Sigmoid colon (tissue), 7 donors: Measurements from ENCODE around the gene MME. TPM values are rescaled to one million over a fixed set of nuclear protein-coding genes. Genes with fewer than 3 reads are reported as not detected.

ENCODE experiments used
- DNase-seq: peaks from one replicate; pipeline ENCODE4 v3.0.0-alpha.2; 2019
- H3K27ac ChIP-seq, 4 donors: fragments of 200-600 bp; sonication (generic); one replicate each; pipeline ENCODE4 v1.5.1; 2016 to 2019; ENCODE audit warnings: mild to moderate bottlenecking in 1 of 4
- H3K27me3 ChIP-seq, 3 donors: fragments of 200-600 bp; sonication (generic); one replicate each; pipeline ENCODE4 v1.5.1; 2019; ENCODE audit warnings: mild to moderate bottlenecking in 1 of 3
- H3K36me3 ChIP-seq, 4 donors: fragments of 200-600 bp; sonication (generic); one replicate each; pipeline ENCODE4 v1.5.1; 2016 to 2019
- H3K4me1 ChIP-seq, 4 donors: fragments of 200-600 bp; sonication (generic); one replicate each; pipeline ENCODE4 v1.5.1; 2017 to 2019
- H3K4me3 ChIP-seq, 4 donors: fragments of 200-600 bp; sonication (generic); one replicate each; pipeline ENCODE4 v1.5.1; 2017 to 2019; ENCODE audit warnings: mild to moderate bottlenecking in 2 of 4, moderate library complexity in 1 of 4
- H3K9me3 ChIP-seq, 4 donors: fragments of 200-600 bp in 3 of 4; sonication (generic) in 3 of 4; one replicate each; pipeline versions ENCODE4 v1.5.1 to v1.6.1; 2013 to 2019
- EP300 ChIP-seq, 4 donors: sonication (generic); formaldehyde crosslinking; IDR thresholded peaks; one replicate each; pipeline ENCODE4 v1.6.1; 2017; ENCODE audit warnings: antibody characterized with exemption in 4 of 4
- POLR2A ChIP-seq, 2 donors: fragments of 450-650 bp; IDR thresholded peaks; one replicate each; pipeline ENCODE4 v1.6.1; 2016; ENCODE audit warnings: antibody characterized with exemption in 2 of 2, mild to moderate bottlenecking in 2 of 2, moderate library complexity in 2 of 2
- POLR2AphosphoS5 ChIP-seq, 4 donors: sonication (generic); formaldehyde crosslinking; IDR thresholded peaks; one replicate each; pipeline ENCODE4 v1.6.1; 2017; ENCODE audit warnings: antibody characterized with exemption in 4 of 4
- WGBS, 2 donors: extraction: QIAGEN DNeasy Blood & Tissue Kit; methylation state at CpG; one replicate each; pipeline ENCODE4 v1.1.7; 2013; 5-methylcytosine and 5-hydroxymethylcytosine counted together
- intact Hi-C: fragments of 100-400 bp; cut with DNase I; formaldehyde crosslinking; loops from one replicate; pipeline ENCODE4 v1.15.1; 2023
- polyA plus RNA-seq, 3 donors: library from polyadenylated mRNA; stranded (reverse); fragments of 200-250 nt; gene quantifications; one replicate each; pipeline ENCODE4 v1.2.3, GENCODE V29; 2013
- total RNA-seq, 4 donors: library from RNA; depleted of rRNA; stranded (reverse); fragments of >200 nt; gene quantifications; one replicate each; pipeline ENCODE4 v1.1.0, GENCODE V29; 2016
- TF ChIP-seq, protein P1 (sequence below), 4 experiments: fragments of 450-650 bp in 3 of 4; fragments of 200-600 bp in 1 of 4; IDR thresholded peaks; one replicate each; pipeline ENCODE4 v1.5.1; 2016 to 2019; ENCODE audit warnings: antibody characterized with exemption in 4 of 4, mild to moderate bottlenecking in 3 of 4, moderate library complexity in 2 of 4
- donor health status: healthy with polysubstance abuse.
- donor health status: Bipolar disorder and iron deficiency.
- donor health status: healthy.

Gene MME
- total and polyA plus RNA-seq, 7 donors = 0.46 to 5.0 (median 1.1) TPM

DNA sequence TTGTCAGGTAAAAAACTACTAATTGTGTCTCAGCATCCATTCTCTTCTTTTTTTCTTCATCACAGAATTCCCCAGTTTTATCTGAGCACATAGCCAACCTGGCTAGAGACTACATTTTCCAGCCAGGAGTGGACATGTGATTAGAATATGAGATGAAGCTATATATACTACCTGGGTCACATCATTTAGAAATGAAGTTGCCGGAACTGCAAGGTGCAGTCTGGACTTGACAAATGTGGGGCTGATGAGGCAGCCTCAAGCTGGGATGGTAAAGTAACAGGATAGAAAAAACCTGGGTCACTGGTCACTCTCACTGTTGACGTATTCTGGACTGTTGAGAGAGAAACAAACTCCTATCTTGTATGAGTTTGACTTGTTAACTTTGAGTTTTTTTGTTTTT is 113.7 kb downstream of the MME start:
- WGBS, 2 donors = 93 to 95% methylated on average over 2 of the region's 2 CpGs
- intact Hi-C loops = no loop called here
- TF ChIP-seq, protein P1, sequence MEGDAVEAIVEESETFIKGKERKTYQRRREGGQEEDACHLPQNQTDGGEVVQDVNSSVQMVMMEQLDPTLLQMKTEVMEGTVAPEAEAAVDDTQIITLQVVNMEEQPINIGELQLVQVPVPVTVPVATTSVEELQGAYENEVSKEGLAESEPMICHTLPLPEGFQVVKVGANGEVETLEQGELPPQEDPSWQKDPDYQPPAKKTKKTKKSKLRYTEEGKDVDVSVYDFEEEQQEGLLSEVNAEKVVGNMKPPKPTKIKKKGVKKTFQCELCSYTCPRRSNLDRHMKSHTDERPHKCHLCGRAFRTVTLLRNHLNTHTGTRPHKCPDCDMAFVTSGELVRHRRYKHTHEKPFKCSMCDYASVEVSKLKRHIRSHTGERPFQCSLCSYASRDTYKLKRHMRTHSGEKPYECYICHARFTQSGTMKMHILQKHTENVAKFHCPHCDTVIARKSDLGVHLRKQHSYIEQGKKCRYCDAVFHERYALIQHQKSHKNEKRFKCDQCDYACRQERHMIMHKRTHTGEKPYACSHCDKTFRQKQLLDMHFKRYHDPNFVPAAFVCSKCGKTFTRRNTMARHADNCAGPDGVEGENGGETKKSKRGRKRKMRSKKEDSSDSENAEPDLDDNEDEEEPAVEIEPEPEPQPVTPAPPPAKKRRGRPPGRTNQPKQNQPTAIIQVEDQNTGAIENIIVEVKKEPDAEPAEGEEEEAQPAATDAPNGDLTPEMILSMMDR (IDR thresholded peaks at IDR 0.05) = no peak
- TF ChIP-seq POLR2A (IDR thresholded peaks at IDR 0.05) (no peak), EP300 (IDR thresholded peaks at IDR 0.05) (no peak), POLR2AphosphoS5 (IDR thresholded peaks at IDR 0.05) (no peak)
- Histone ChIP-seq H3K4me3 (no peak overlapping the region), H3K4me1 (peaks cover 0 to 12% (median 9%) of the 10 kb centered on the region in 4 donors), H3K36me3 (no peaks in the 10 kb centered on the region), H3K9me3 (no peaks in the 10 kb centered on the region), H3K27me3 (no peaks in the 10 kb centered on the region), H3K27ac (no peak overlapping the region)
- no peak for DNase-seq

DNA sequence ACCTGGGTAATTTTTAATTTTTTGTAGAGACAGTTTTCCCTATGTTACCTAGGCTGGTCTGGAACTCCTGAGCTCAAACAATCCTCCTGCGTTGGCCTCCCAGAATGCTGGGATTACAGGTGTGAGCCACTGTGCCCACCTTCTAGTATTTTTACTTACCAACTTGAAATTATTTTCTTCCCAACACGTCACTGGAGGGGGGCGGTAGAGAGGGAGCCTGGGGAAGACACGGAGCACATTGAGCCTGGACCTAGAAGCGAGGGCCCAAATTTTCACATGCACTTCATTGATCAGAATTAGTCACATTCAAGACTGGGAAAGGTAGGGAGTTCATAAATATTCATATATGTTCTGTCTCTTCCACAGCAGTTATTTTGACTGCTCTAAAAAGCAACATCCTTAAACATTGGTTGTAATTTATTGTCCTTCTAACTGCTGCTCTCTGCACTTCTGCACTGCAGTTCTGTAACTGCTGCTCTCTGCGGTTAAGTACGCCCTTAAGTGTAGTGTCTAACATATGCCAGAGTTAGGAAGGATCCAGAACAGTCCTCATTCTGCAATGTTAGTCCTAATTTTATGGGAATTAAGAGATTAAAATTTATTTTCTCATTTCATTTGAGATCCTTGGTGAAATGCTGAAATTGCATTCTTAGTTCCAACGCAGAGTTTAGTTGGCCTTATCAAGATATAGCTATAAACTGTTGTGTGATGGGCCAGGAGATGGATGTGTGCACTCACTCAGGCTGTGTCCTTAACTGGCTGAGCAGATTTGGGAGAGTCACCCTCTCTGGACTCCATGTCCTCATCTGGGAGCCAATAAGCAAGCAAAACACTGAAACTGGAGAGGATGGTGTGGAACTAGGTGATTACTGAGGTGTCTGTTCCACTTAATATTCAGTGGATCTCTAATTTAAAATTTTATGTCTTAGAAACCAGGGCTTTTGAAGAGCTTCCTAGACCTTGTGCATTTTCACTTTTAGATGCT is 115.1 kb downstream of the MME start:
- H3K27me3 ChIP-seq = no peaks in the 10 kb centered on the region
- 88 to 90% methylated on average over 8 of the region's 8 CpGs for WGBS, 2 donors
- H3K9me3 ChIP-seq = no peaks in the 10 kb centered on the region
- TF ChIP-seq, protein P1 (IDR thresholded peaks at IDR 0.05) = no peak
- TF ChIP-seq POLR2AphosphoS5 (IDR thresholded peaks at IDR 0.05) = no peak
- no peak for TF ChIP-seq POLR2A (IDR thresholded peaks at IDR 0.05)
- TF ChIP-seq EP300 (IDR thresholded peaks at IDR 0.05) = no peak
- intact Hi-C loops = no loop called here
- H3K4me3 ChIP-seq = no peak overlapping the region
- no peak for DNase-seq
- H3K36me3 ChIP-seq = no peaks in the 10 kb centered on the region
- peaks cover 0 to 10% (median 8%) of the 10 kb centered on the region in 4 donors for H3K4me1 ChIP-seq
- no peak overlapping the region for H3K27ac ChIP-seq

DNA sequence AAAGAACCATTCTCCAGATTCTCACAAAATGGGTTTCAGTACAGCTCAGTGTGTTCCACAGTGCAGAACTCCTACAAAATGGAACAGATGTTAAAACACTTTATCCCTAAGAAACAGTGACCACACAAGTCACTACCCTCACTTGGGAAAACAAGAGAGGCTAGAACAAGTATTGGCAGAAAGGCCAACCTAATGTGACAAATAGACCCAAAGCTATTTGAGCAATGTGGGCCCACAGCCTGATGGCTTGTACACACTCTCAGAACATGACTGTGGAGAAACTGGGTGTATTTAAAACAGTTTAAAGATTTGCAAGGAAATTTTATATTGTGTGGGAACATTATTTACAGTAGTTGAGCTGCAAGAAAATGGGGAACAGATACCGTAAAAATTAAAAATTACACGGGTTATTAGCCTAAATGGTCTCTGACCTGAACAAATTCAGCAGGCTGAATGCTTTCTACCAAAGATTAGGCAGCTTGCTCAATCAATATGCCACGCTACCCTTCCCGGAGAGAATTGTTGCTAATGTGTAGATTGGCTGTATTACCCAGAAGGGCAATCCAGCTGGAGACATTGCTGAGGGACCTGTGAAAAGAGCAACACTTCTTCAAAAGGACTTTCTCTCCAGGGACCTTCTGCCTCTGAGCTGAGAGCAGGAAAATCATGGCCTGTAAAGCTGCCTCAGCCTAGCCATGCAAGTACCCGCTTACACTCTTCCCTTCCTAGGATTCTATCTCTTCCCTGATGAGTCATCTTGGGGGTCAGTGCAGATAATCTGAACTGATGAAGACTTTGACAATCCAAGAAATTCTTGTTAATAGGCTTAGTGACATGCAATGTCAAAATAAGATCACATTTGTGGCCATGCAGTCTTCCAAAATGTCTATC is 116.3 kb downstream of the MME start:
- no peaks in the 10 kb centered on the region for H3K9me3 ChIP-seq
- DNase-seq = no peak
- H3K27me3 ChIP-seq = no peaks in the 10 kb centered on the region
- H3K4me1 ChIP-seq = no peaks in the 10 kb centered on the region
- no peaks in the 10 kb centered on the region for H3K36me3 ChIP-seq
- 89 to 91% methylated on average over 5 of the region's 5 CpGs for WGBS, 2 donors
- H3K4me3 ChIP-seq = no peak overlapping the region
- TF ChIP-seq POLR2A (IDR thresholded peaks at IDR 0.05) (no peak), POLR2AphosphoS5 (IDR thresholded peaks at IDR 0.05) (no peak), EP300 (IDR thresholded peaks at IDR 0.05) (no peak)
- TF ChIP-seq, protein P1 (IDR thresholded peaks at IDR 0.05) = no peak
- intact Hi-C loops = no loop called here
- H3K27ac ChIP-seq = no peak overlapping the region

DNA sequence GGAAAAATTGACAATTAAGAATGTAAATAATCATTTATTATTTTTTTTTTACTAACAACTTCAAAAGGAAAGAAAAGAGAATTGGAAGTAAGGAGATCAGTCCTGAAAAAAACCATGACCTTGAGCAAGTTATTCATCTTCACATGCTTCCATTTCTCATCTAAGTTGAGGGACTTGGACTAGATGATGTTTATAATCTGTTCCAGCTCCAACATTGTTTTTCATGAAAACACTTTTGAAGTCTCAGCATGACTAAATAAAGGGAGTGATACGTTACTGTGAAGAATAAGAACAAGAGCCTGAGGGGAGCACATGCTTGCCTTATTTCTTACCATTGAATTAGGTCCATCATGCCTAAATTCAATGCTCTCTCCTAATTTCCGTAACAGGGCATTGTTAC is 117.7 kb downstream of the MME start:
- H3K9me3 ChIP-seq = no peaks in the 10 kb centered on the region
- no peaks in the 10 kb centered on the region for H3K36me3 ChIP-seq
- no peak overlapping the region for H3K27ac ChIP-seq
- intact Hi-C loops = no loop called here
- no peak for DNase-seq
- no peaks in the 10 kb centered on the region for H3K4me1 ChIP-seq
- WGBS, 2 donors = 84 to 86% methylated on average over 2 of the region's 2 CpGs
- no peaks in the 10 kb centered on the region for H3K27me3 ChIP-seq
- TF ChIP-seq POLR2AphosphoS5 (IDR thresholded peaks at IDR 0.05) (no peak), EP300 (IDR thresholded peaks at IDR 0.05) (no peak)
- TF ChIP-seq, protein P1 (IDR thresholded peaks at IDR 0.05) = no peak
- no peak overlapping the region for H3K4me3 ChIP-seq
